Eye (tissue), 1 donor: ENCODE data around the gene MAPK1.
"Not testable (repeated sequence)": the region's sequence is repeated elsewhere in the genome, so short reads cannot be mapped to it uniquely, and the experiment has no call there.

Experiments
- DNase-seq: peaks from one replicate; pipeline ENCODE4 v3.0.0-alpha.2; 2015

MAPK1 gene

DNA sequence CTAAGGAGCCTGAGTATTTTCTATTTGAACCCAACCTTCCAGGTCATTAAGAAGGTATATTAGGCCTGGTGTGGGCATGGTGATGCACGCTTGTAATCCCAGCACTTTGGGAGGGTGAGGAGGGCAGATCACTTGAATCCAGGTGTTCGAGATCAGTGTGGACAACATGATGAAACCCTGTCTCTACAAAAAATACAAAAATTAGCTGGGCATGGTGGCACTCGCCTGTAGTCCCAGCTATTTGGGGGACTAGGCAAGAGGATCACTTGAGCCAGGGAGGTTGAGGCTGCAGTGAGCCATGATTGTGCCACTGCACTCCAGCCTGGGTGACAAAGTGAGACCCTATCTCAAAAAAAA lies 50.0 kb downstream of the MAPK1 start:
- not testable (repeated sequence) for DNase-seq

DNA sequence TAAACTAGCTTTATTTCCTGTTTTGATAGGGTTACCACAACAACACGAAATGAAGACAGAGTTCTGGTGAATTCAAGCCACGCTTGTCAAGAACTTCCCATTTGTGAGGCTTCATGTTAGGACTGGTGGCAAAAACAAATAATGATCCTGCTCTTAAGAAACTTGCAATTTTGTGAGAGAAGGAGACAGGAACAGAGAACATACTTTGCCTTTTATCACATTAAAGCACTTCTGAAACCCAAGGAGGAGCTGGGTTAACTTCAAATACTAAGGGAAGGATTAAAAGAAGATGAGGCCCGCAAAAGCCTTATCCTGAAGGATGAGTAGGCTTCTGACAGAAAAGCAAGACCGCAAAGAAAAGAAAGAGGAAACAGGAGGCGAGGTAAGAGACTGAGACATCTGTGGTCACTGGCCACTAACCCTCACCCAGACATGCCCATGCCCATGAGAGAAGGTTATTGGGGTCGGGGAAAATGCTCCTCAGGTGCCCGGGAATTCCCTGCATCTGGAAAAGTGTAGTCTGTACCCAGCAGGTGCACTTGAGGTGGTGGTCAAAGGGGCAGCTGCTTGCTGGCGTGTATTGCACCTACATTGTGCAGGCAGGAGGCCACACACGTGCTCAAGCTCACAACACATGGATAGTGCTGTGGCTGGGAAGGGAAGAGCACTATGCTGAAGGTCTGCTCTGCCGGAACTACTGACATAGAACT lies 50.5 kb downstream of the MAPK1 start:
- DNase-seq, result peak; percentile 72

- DNase-seq, result no peak
These were observed 51.0 kb downstream of the MAPK1 start for GRCh38 chr22:21816472-21816786.

- DNase-seq, result no peak
These were observed 51.5 kb downstream of the MAPK1 start for GRCh38 chr22:21815958-21816357.

DNA sequence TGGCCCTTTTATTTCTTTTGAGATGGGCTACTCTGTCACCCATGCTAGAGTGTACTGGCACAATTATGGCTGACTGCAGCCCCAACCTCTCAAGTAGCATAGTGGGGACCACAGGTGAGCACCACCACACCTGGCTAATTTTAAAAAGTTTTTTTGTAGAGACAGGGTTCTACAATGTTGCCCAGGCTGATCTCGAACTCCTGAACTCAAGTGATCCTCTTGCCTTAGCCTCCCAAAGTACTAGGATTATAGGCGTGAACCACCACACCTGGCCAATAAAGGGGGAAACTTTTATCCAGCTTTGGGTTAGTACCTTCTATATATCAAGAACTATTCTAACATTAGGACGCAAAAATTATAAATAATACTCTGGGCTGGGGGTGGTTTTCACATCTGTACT lies 52.1 kb downstream of the MAPK1 start:
- DNase-seq, result no peak

GRCh38 chr22:21811982-21812381 lies 55.5 kb downstream of the MAPK1 start:
- no peak for DNase-seq

DNA sequence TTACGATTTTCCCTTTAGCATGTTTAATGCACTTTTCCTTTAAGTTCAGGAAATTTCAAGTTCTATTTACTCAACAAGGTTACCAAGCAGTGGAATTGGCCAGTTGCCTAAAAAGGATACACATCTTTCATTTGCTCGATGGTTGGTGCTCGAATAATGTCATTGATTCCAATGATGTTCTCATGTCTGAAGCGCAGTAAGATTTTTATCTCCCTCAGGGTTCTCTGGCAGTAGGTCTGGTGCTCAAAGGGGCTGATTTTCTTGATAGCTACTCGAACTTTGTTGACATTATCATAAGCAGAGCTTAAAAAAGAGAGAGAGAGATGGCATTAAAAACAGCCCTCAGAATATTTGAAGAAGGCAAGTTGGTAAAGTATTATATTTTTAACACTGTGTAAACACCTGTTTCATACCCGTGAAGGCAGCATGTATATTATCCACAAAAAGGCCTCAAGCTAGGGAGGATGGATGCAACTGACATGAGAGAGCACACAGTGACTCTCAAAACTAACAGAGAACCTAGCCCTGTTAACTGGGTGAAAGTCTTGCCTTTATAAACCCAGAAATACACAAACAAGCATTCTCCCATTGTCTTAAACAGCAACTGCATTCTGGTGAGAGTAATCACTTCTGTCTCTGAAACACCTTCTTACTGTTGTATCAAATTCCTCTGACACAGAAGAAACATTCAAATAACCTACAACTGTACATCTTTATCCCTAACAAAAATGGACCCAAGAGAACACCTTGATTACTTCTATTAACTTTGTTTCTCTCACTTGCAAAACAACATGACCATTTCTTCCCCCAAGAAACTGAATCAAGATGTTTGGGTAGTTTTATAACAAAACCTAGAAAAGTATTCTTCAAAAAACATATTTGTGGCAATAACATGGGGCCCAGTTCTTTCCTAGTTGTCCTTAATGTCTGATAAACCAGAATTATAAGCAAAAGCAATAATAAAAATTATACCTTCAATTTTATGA lies 59.6 kb downstream of the MAPK1 start:
- DNase-seq, result no peak

- DNase-seq, result not testable (repeated sequence)
These were observed 62.1 kb downstream of the MAPK1 start for GRCh38 chr22:21805325-21805724.

DNA sequence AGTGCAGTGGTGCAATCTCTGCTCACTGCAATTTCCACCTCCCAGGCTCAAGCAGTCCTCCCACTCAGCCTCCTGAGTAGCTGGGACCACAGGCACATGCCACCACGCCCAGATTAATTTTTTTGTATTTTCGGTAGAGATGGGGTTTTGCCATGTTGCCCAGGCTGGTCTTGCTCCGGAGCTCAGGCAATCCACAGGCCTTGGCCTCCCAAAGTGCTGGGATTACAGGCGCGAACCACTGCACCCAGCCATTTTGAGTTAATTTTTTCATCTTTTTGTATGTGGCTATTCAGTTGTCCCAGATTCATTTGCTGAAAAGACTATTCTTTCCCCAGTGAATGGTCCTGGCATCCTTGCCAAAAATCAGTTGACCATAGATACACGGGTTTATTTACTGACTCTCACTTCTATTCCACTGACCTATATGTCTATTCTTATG lies 63.6 kb downstream of the MAPK1 start:
- no peak for DNase-seq

- no peak for DNase-seq
These were observed 64.8 kb downstream of the MAPK1 start for GRCh38 chr22:21802673-21803072.

- DNase-seq, result no peak
These were observed 65.4 kb downstream of the MAPK1 start for GRCh38 chr22:21802056-21802455.

- DNase-seq, result not testable (repeated sequence)
These were observed 66.2 kb downstream of the MAPK1 start for GRCh38 chr22:21801304-21801644.

GRCh38 chr22:21800552-21801303 lies 66.7 kb downstream of the MAPK1 start:
- DNase-seq, result no peak

DNA sequence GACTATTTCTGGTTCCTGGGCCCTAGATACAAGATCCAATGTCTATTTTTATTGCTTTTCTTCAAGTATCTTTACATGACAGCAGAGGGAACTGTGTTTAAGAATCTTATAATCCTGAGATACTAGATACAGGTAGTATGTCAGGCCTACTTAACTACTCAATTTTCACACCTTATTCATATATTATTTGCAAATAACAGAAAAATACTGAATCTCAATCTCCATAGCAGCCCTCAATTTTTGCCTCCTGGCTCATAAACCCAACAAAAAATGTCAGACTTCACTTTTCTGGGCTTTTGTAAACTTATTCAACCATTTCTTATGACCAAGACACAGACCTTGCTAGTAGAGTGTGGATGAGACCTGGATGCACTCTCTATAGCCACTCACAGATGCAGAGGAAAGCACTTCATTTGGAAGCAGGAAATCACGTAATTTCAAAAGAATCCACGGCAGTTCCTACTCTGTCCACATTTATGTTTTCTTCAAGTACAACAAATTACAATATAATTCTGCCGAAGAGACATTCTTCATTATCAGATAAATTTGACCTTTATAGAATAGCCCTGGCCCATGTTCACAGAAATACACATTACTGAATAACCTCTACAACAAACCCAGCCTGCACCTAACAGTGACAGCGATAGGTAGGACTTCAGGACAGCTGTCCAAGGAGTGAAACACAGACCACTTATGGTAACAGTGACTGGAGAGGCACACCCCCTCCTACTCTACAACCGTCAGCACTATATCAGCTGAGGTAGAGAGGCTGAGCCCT lies 69.8 kb downstream of the MAPK1 start:
- no peak for DNase-seq

- peak; percentile 25 for DNase-seq
These were observed 70.6 kb downstream of the MAPK1 start for GRCh38 chr22:21796863-21797262.

DNA sequence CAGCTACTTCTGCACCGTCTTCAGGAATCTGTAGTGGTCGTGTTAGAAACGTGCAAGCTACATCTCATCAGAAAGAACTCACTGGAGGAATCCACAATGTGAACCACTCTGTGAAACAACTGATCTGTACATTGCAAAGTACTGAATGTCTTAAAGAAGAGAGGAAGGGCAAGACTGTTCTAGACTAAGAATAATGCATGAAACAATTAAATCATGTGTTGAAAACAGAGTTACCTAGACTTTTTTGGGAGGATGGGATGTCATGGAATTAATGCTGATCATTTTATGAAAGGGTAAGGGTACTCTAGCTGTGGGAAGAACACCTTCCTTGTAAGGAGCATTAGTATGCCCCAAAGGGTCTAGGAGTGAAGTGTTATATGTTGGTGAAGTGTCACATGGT lies 71.2 kb downstream of the MAPK1 start:
- no peak for DNase-seq

- DNase-seq, result not testable (repeated sequence)
These were observed 73.7 kb downstream of the MAPK1 start for GRCh38 chr22:21793716-21794115.

DNA sequence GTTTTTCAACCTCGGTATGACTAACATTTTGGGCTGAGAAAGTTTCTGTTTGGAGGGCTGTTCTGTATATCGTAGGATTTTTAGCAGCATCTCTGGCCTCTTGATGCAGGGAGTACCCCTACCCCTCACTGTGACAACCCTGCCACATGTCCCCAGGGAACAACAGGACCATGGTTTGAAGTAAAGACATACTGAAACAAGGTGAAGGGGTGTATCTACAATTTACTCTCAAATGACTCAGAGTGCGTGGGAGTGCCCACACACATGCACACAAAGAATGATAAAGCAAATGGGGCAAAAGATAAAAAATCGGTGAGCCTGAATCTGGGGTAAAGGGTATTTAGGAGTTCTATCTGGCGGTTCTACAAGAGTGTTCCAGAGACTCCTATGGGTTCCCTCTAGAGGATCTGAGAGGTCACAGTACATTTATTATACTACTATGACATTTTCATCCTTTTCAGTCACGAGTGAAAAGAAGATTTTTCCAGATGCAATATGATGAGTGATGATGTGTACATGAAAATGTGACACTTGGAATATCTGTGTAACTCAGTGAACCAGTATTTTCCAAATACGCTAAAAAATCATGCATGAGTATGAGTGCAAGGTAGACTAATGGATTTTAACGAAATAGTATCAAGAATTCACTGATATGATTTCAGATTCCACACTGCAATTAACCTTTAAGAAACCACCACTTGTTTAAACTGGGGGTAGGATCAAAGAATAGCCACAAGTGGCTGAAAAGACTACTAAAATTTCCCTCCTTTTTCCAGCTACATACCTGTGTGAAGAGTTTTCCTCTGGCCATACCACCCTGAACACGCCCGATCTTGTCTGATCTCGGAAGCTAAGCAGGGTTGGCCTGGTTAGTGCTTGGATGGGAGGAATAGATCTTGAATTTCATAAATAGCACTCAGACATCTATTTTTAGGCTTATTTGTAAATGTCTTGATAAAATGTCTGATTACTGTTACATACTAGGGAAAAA lies 75.5 kb downstream of the MAPK1 start:
- DNase-seq, result no peak

- not testable (repeated sequence) for DNase-seq
These were observed 76.4 kb downstream of the MAPK1 start for GRCh38 chr22:21790849-21791610.

DNA sequence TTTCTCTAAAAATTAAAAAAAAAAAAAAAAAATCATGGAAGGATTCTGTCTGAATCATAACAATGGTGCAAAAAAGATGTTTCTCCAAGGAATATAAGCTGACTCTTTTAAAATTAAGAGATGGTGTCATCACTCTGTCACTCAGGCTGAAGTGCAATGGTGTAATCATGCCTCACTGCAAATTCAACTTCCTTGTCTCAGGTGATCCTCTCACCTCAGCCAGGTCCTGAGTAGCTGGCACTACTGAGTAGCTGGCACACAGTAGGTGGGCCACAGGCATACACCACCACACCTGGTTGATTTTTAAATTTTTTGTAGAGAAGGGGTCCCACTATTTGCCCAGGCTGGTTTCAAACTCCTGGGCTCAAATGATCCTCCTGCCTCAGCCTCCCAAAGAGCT lies 77.1 kb downstream of the MAPK1 start:
- DNase-seq, result no peak

DNA sequence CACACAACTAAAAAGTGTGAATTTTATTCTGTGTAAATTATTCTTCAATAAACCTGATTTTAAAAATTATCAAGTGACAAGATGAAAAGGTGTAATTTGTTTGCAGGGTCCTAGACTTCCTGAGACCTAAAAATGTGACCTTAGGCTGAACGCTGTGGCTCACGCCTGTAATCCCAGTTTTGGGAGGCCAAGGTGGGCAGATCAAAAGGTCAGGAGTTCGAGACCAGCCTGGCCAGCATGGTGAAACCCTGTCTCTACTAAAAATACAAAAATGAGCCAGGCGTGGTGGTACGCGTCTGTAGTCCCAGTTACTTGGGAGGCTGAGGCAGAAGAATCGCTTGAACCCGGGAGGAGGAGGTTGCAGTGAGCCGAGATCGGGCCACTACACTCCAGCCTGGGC lies 79.9 kb downstream of the MAPK1 start:
- not testable (repeated sequence) for DNase-seq
